ENCODE measurements around the gene SELENOO. TPM values are rescaled to one million over a fixed set of nuclear protein-coding genes. Genes with fewer than 3 reads are reported as not detected.

The SELENOO gene
- total and polyA plus RNA-seq, 2 of the 13 experiments (the other 11 are each of a cell fraction or from before 2014, with no cell fraction given) = 14.4 to 19.0 TPM

- peaks cover 11% of the 10 kb centered on the region for H4K20me1 ChIP-seq (ENCODE audit: insufficient read depth, low read length)
- TF ChIP-seq AGO2 (optimal IDR thresholded peaks at IDR 0.05; ENCODE audit: low read depth, low read length) (peak; percentile 38), ZBTB33 (CRISPR knock-in tag; IDR thresholded peaks at IDR 0.05) (no peak)
- peaks cover 14% of the 10 kb centered on the region for H3K79me2 ChIP-seq (ENCODE audit: insufficient read depth, low read length)
- FAIRE-seq = no peak
- in situ Hi-C loops (cut with HindIII; ENCODE audit: extremely low pct_ligation_motif_present, low pct_unique_long_range_greater_than_20kb) (no loop called here), intact Hi-C loops (cut with micrococcal nuclease; ENCODE audit: unreplicated experiment) (no loop called here)
- ChIA-PET CTCF (ENCODE audit: low intra/inter-chr PET ratio, low total read pairs) (no interaction called here), POLR2A (no interaction called here)
- no peak overlapping the region for H3K4me3 ChIP-seq (replicated peaks in 1 of 3; ENCODE audit: insufficient read depth in 1 of 3, low read depth in 2 of 3, low read length in 3 of 3)
- no peaks in the 10 kb centered on the region for H3K27me3 ChIP-seq (ENCODE audit: control insufficient read depth in 1 of 2, insufficient read depth in 2 of 2, low read length in 2 of 2)
- WGBS (ENCODE audit: low lambda C conversion rate) = 93% methylated on average over 9 of the region's 16 CpGs
- no TSS peak for BruUV-seq (replicated peaks)
- peaks cover 24% of the 10 kb centered on the region for H3K4me1 ChIP-seq (ENCODE audit: insufficient read depth, low read length)
- ATAC-seq = no peak
- H3K9ac ChIP-seq (ENCODE audit: insufficient read depth, low read depth, low read length) = no peak overlapping the region
- no peak overlapping the region for H2AFZ ChIP-seq (ENCODE audit: low read length)
- no peak for DNase-seq (ENCODE audit: low spot score)
- H3K4me2 ChIP-seq (ENCODE audit: low read depth, low read length) = no peak overlapping the region
- H3K27ac ChIP-seq (ENCODE audit: extremely low read length, insufficient read depth, low read length) = no peak overlapping the region
- H3K36me3 ChIP-seq (replicated peaks in 1 of 2; ENCODE audit: control insufficient read depth in 1 of 2, insufficient read depth in 2 of 2, low read length in 2 of 2) = peaks cover 17% of the 10 kb centered on the region in 2 experiments; a peak in 4 of 5 replicates
- H3K9me3 ChIP-seq (ENCODE audit: low read length) = no peaks in the 10 kb centered on the region
Measured at GRCh38 chr22:50198624-50199017, 2.2 kb upstream of the SELENOO start.

GRCh38 chr22:50199251-50199721 is 1.5 kb upstream of the SELENOO start:
- no TSS peak for BruUV-seq (replicated peaks)
- no peak overlapping the region for H2AFZ ChIP-seq (ENCODE audit: low read length)
- H3K4me1 ChIP-seq (ENCODE audit: insufficient read depth, low read length) = peaks cover 27% of the 10 kb centered on the region
- ChIA-PET POLR2A (no interaction called here), CTCF (ENCODE audit: low intra/inter-chr PET ratio, low total read pairs) (no interaction called here)
- peaks cover 10 to 14% of the 10 kb centered on the region in 2 experiments; a peak in 4 of 5 replicates for H3K36me3 ChIP-seq (replicated peaks in 1 of 2; ENCODE audit: control insufficient read depth in 1 of 2, insufficient read depth in 2 of 2, low read length in 2 of 2)
- FAIRE-seq (no peak), DNase-seq (ENCODE audit: low spot score) (no peak), ATAC-seq (no peak)
- H3K27me3 ChIP-seq (ENCODE audit: control insufficient read depth in 1 of 2, insufficient read depth in 2 of 2, low read length in 2 of 2) = no peaks in the 10 kb centered on the region
- intact Hi-C loops (cut with micrococcal nuclease; ENCODE audit: unreplicated experiment) = no loop called here
- TF ChIP-seq E2F5 (CRISPR knock-in tag; conservative IDR thresholded peaks at IDR 0.05) (no peak), HIVEP1 (CRISPR knock-in tag; IDR thresholded peaks at IDR 0.05) (0 out of 2 replicates have a peak, but pooled peaks have one; percentile 0), RBFOX2 (IDR thresholded peaks at IDR 0.05; ENCODE audit: low read depth, low read length) (peak; percentile 27; the same call in 1 of the 2 replicates), REL (CRISPR knock-in tag; conservative IDR thresholded peaks at IDR 0.05) (no peak), ZFX (CRISPR knock-in tag; IDR thresholded peaks at IDR 0.05; ENCODE audit: low read depth) (no peak), BATF2 (CRISPR knock-in tag; IDR thresholded peaks at IDR 0.05) (no peak), ZNF317 (CRISPR knock-in tag; IDR thresholded peaks at IDR 0.05) (no peak)
- H3K27ac ChIP-seq (ENCODE audit: extremely low read length, insufficient read depth, low read length) = no peak overlapping the region
- WGBS (ENCODE audit: low lambda C conversion rate) = 86% methylated on average over 13 of the region's 18 CpGs
- peak overlapping the region; percentile 80; the same call in 1 of the 2 replicates for H3K4me2 ChIP-seq (ENCODE audit: low read depth, low read length)
- no peaks in the 10 kb centered on the region for H3K9me3 ChIP-seq (ENCODE audit: low read length)
- in situ Hi-C loops (cut with HindIII; ENCODE audit: extremely low pct_ligation_motif_present, low pct_unique_long_range_greater_than_20kb) = no loop called here
- no peak overlapping the region; the same call in 1 of the 2 replicates for H3K9ac ChIP-seq (ENCODE audit: insufficient read depth, low read depth, low read length)
- H3K4me3 ChIP-seq (replicated peaks in 1 of 3; ENCODE audit: insufficient read depth in 1 of 3, low read depth in 2 of 3, low read length in 3 of 3) = no peak overlapping the region
- H4K20me1 ChIP-seq (ENCODE audit: insufficient read depth, low read length) = peaks cover 11% of the 10 kb centered on the region
- H3K79me2 ChIP-seq (ENCODE audit: insufficient read depth, low read length) = peaks cover 14% of the 10 kb centered on the region

All from HepG2 (cell line).